Stimulated activated naive B cell treated with anti-CD40 and anti-IgM and Interleukin-4, amounts not matched to agents 10 μg/mL and 1 μg/mL and 100 μg/mL, for 72 hours (primary cell): Measurements from ENCODE around the gene ACKR2.
A peak's percentile ranks its signal among the peaks of the same experiment; 100 is the strongest.

Experiments
- ATAC-seq, 2 donors: fragments of 150-1000 bp; cut with Tn5 transposase; replicated peaks; 2 replicates each; pipeline ENCODE4 v1.10.0; 2021; ENCODE audit warnings: moderate library complexity in 1 of 2
- DNase-seq: peaks from one replicate; pipeline ENCODE4 v3.0.0; 2021
- H3K27ac Mint-ChIP-seq: one replicate; pipeline ENCODE4 v1.8.0; 2022; ENCODE audit warnings: mild to moderate bottlenecking, mixed read lengths
- H3K27me3 Mint-ChIP-seq, 2 donors: one replicate each; pipeline ENCODE4 v1.8.0; 2022; ENCODE audit warnings: mixed read lengths in 2 of 2
- H3K36me3 Mint-ChIP-seq, 2 donors: one replicate each; pipeline ENCODE4 v1.8.0; 2022; ENCODE audit warnings: mixed read lengths in 2 of 2, mild to moderate bottlenecking in 1 of 2
- H3K4me1 Mint-ChIP-seq, 2 donors: one replicate each; pipeline ENCODE4 v1.8.0; 2022; ENCODE audit warnings: mixed read lengths in 2 of 2, mild to moderate bottlenecking in 1 of 2
- H3K4me3 Mint-ChIP-seq, 2 donors: one replicate each; pipeline ENCODE4 v1.8.0; 2022; ENCODE audit warnings: mild to moderate bottlenecking in 2 of 2, mixed read lengths in 2 of 2, moderate library complexity in 1 of 2
- H3K9me3 Mint-ChIP-seq, 2 donors: one replicate each; pipeline ENCODE4 v1.8.0; 2022; ENCODE audit warnings: mixed read lengths in 2 of 2, mild to moderate bottlenecking in 1 of 2

Gene ACKR2

DNA sequence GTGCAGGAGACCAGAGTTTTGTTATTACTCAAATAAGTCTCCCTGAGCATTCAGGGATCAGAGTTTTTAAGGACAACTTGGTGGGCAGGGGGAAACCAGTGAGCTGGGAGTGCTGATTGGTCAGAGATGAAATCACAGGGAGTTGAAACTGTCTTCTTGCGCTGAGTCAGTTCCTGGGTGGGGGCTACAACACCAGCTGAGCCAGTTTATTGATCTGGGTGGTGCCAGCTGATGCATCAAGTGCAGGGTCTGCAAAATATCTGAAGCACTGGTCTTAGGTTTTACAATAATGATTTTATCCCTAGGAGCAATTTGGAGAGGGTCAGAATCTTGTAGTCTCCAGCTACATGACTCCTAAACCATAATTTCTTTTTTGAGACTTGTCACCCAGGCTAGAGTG is 82.9 kb downstream of the ACKR2 start:
- Mint-ChIP-seq H3K27me3 (peaks cover 11 to 25% of the 10 kb centered on the region in 2 donors), H3K27ac (no peak overlapping the region), H3K9me3 (no peaks in the 10 kb centered on the region), H3K36me3 (no peaks in the 10 kb centered on the region), H3K4me3 (no peak overlapping the region), H3K4me1 (no peaks in the 10 kb centered on the region)
- ATAC-seq: no peak
- DNase-seq: no peak

DNA sequence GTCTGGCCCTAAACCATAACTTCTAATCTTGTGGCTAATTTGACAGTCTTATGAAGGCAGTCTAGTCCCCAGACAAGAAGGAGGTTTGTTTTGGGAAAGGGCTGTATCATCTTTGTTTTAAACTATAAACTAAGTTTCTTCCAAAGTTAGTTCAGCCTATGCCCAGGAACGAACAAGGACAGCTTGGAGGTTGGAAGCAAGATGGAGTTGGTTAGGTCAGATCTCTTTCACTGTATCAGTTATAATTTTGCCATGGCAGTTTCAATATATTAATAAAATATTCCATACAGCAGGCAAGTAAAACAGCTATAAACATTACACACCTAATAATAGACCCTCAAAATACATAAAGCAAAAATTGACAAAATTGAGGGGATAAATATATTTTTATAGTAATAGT is 83.6 kb downstream of the ACKR2 start:
- Mint-ChIP-seq H3K36me3 (no peaks in the 10 kb centered on the region), H3K4me1 (no peaks in the 10 kb centered on the region), H3K4me3 (no peak overlapping the region), H3K9me3 (no peaks in the 10 kb centered on the region), H3K27me3 (peaks cover 11 to 25% of the 10 kb centered on the region in 2 donors), H3K27ac (no peak overlapping the region)
- no peak for ATAC-seq
- DNase-seq: no peak

DNA sequence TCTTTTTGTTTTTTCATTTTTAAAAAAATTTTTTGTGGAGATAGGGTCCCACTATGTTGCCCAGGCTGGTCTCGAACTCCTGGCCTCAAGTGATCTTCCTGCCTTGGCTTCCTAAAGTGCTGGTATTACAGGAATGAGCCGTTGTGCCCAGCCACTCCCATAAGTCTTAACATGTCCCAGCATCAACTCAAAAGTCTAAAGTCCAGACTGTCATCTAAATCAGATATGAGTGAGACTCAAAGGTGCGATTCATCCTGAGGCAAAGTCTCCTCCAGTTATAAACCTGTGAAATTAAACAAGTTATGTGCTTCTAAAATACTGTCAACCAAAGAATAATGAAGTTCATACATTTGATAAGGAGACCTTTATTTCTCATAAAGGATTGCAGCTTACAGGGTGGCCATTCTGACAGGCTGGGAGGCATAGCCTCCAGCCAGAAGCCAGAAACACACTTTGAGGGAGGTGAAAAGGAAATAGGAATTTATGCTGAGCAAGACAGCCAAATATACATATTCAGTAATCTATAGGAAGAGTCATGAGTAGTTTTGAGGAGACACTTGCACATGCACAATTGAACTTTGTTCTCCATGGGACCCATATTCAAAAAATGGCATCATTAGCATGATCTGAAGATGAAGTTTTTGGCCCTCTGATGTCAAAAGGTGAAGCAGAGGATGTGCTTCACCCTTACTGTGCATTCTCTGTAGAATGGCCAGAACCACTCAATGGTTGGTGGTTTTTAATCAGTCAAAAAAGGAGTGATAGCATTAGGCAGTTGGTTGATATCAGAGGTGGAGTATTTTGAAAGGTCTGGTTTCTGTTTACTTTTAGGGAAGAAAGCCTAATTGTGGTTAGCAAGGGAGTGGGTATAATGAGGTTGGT is 85.7 kb downstream of the ACKR2 start:
- Mint-ChIP-seq H3K4me1 (no peaks in the 10 kb centered on the region), H3K27me3 (peaks cover 2 to 15% of the 10 kb centered on the region in 2 donors), H3K4me3 (no peak overlapping the region), H3K9me3 (no peaks in the 10 kb centered on the region), H3K36me3 (no peaks in the 10 kb centered on the region), H3K27ac (no peak overlapping the region)
- DNase-seq: no peak
- ATAC-seq: peak; percentile 31 to 38

DNA sequence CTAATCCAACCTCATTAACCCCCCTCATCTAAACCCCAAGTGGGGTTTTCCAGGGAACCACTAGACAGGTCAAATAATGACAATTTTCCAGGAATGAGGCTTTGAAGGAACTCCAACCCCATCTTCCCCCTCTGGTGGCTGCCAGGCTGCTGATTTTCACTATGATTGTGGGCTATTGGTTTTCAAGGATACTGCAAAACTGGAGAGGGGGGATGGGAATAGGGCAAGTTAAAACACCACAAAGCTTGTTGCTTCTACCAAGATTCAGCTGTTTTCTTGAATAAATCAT is 86.3 kb downstream of the ACKR2 start:
- Mint-ChIP-seq H3K27me3 (peaks cover 1 to 15% of the 10 kb centered on the region in 2 donors), H3K36me3 (no peaks in the 10 kb centered on the region)
- DNase-seq: no peak

DNA sequence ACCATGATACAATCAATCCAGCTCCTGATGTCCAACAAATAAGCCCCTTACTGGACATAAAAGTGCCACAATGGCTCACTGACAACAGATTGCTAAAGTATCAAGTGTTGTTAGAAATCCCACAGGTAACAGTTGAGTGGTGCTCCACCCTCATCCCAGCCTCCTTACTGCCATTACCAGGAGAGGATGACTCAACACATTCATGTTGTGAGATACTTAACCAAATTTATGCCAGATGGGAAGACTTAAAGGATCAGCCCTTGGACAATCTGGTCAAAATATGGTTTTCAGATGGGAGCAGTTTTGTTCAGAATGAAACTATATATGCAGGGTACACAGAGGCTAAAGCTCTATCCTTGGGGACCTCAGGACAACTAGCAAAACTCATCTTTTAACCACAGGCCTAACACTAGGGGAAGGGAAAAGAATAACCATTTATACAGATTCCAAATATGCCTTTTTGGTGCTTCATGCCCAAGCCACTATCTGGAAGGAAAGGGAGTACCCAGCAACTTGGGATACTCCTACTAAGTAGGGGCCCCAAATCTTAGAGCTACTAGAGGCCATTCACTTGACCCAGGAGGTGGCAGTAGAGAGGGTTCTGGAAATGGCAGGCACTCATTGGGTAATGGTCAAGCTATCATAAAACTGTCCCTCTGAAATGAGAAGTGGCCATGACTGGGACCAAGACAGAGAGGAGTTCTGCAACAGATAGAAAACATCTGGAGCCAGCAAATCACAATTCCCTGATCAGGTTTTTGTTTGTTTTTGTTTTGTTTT is 89.8 kb downstream of the ACKR2 start:
- Mint-ChIP-seq H3K27me3 (peaks cover 12 to 21% of the 10 kb centered on the region in 2 donors), H3K36me3 (peaks cover 0 to under 1% of the 10 kb centered on the region in 2 donors)
- ATAC-seq: no peak

More for the DNA sequence above, 86.3 kb downstream of the ACKR2 start:
- no peak for ATAC-seq
- H3K4me3 Mint-ChIP-seq: no peak overlapping the region
- H3K9me3 Mint-ChIP-seq: no peaks in the 10 kb centered on the region
- no peak overlapping the region for H3K27ac Mint-ChIP-seq
- H3K4me1 Mint-ChIP-seq: no peaks in the 10 kb centered on the region

DNA sequence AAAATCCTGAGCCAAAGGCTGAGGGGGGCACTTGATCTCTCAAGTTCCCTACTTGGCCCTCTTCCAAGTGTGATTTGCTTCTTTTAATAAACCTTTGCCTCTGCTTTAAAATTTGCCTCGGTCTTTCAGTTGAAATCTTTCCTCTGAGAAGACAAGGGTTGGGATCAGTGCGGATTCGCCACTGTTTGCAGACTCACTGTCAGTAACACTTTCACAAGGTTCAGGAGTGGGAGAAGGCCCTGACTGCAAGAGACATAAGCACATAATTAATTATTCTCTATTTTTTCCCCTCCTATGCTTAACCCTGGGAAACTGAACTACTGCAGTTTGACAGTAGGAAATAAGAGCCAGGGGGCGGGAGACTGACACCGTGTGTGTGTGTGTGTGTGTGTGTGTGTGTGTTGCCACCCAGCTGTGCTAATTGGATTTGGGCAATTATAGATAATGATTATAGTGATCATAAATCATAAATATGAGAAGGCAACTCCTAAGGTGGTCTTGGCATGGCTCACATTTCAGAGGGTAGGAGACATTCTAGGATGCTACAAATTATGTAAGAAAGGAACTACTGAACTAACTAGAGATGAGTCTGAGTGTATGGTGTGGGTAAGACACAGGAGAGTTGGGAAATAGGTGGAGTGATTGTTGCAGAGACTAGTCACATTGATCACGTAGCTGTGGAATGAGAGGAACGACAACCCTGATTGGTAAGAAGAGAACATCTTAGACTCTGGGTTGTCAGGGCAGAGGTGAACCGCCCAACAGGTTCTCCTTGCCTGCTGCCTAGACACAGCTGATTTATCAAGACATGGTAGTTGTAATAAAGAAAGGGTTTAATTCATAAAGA is 91.2 kb downstream of the ACKR2 start:
- DNase-seq (no peak), ATAC-seq (no peak)
- H3K36me3 Mint-ChIP-seq: peaks cover 3 to 7% of the 10 kb centered on the region in 2 donors
- H3K9me3 Mint-ChIP-seq: peaks cover 7% of the 10 kb centered on the region in 2 donors
- peaks cover 23 to 28% of the 10 kb centered on the region in 2 donors for H3K27me3 Mint-ChIP-seq
- no peak overlapping the region for H3K4me3 Mint-ChIP-seq
- peaks cover 0 to under 1% of the 10 kb centered on the region in 2 donors for H3K4me1 Mint-ChIP-seq
- no peak overlapping the region for H3K27ac Mint-ChIP-seq

More for the DNA sequence above, 89.8 kb downstream of the ACKR2 start:
- no peak for DNase-seq
- Mint-ChIP-seq H3K9me3 (peaks cover under 1% of the 10 kb centered on the region in 2 donors), H3K4me1 (no peaks in the 10 kb centered on the region), H3K4me3 (no peak overlapping the region), H3K27ac (no peak overlapping the region)

DNA sequence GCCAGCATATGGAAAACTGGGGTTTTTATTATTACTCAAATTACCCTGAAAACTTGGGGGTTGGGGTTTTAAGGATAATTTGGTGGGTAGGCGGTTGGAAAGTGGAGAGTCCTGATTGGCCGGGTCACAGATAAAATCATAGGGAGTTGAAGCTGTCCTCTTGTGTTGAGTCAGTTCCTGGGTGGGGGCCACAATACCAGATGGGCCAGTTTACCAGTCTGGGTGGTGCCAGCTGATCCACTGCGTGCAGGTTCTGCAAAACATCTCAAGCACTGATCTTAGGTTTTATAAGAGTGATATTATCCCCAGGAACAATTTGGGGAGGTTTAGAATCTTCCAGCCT is 91.8 kb downstream of the ACKR2 start:
- no peak for DNase-seq
- peaks cover 28 to 34% of the 10 kb centered on the region in 2 donors for H3K27me3 Mint-ChIP-seq

DNA sequence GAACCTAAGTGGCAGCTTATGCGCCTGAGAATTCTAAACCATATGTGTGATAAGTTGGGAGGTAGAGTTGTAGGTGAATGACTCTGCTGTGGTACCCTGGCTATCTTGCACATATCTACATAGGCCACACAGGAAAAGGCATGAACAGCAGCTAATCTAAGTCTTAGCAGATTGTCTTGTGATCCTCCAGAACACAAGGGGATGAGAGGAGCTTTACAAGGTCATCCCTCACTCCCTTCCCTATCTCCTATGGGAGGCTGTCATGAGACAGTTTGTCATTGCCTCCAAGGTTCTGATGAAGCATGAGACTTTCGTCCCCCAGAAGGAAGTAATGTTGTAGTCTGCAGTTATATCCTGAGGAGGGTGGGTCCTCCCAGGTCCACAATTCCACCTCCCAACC is 93.0 kb downstream of the ACKR2 start:
- H3K36me3 Mint-ChIP-seq: peaks cover 3 to 7% of the 10 kb centered on the region in 2 donors
- peaks cover 8 to 14% of the 10 kb centered on the region in 2 donors for H3K4me1 Mint-ChIP-seq
- H3K27ac Mint-ChIP-seq: no peak overlapping the region
- H3K27me3 Mint-ChIP-seq: peaks cover 38 to 45% of the 10 kb centered on the region in 2 donors
- no peak for DNase-seq
- H3K4me3 Mint-ChIP-seq: no peak overlapping the region
- peaks cover 7% of the 10 kb centered on the region in 2 donors for H3K9me3 Mint-ChIP-seq
- no peak for ATAC-seq

More for the DNA sequence above, 91.8 kb downstream of the ACKR2 start:
- Mint-ChIP-seq H3K36me3 (peaks cover 3 to 7% of the 10 kb centered on the region in 2 donors), H3K4me3 (no peak overlapping the region), H3K9me3 (peaks cover 7% of the 10 kb centered on the region in 2 donors), H3K27ac (no peak overlapping the region), H3K4me1 (peaks cover 2 to 5% of the 10 kb centered on the region in 2 donors)
- ATAC-seq: no peak

DNA sequence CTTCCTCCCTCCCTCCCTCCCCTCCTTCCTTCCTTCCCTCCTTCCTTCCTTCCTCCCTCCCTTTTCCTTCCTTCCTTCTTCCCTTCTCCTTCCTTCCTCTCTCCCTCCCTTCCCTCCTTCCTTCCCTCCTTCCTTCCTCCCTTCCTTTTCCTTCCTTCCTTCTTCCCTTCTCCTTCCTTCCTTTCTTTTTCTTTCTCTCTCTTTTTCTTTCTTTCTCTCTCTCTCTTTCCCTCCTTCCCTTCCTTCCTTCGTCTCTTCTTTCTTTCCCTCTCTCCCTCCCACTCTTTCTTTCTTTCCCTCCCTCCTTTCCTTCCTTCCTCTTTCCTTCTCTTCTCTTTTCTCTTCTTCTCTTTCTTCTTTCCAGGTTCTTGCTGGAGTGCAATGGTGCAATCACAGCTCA is 94.8 kb downstream of the ACKR2 start:
- no peak overlapping the region for H3K4me3 Mint-ChIP-seq
- DNase-seq (no peak), ATAC-seq (no peak)
- peaks cover 7% of the 10 kb centered on the region in 2 donors for H3K9me3 Mint-ChIP-seq
- peaks cover 3 to 7% of the 10 kb centered on the region in 2 donors for H3K36me3 Mint-ChIP-seq
- no peak overlapping the region for H3K27ac Mint-ChIP-seq
- H3K4me1 Mint-ChIP-seq: peaks cover 8 to 14% of the 10 kb centered on the region in 2 donors
- H3K27me3 Mint-ChIP-seq: peaks cover 44 to 52% of the 10 kb centered on the region in 2 donors

DNA sequence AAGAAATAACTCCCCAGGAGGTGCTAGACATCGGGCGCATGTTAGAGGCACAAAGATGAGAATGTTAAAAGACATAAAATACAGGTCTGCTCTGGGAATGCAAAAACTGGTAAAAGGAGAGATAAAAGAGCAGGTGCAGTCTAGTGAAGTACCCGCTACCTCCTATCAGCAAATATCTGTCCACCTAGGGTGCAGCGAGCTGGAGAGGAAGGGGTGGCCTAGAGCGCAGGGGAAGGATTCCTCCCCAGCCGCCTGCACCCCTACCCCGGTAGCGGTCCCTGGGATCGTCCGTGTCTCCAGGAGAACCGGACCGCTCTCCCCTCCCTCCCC is 96.5 kb downstream of the ACKR2 start:
- peaks cover 7 to 9% of the 10 kb centered on the region in 2 donors for H3K9me3 Mint-ChIP-seq
- peak; percentile 47 to 59 for ATAC-seq
- H3K27ac Mint-ChIP-seq: peak overlapping the region; percentile 26
- no peak for DNase-seq
- H3K36me3 Mint-ChIP-seq: peaks cover 5 to 12% of the 10 kb centered on the region in 2 donors
- H3K4me3 Mint-ChIP-seq: peak overlapping the region; percentile 60 to 79
- peaks cover 8 to 14% of the 10 kb centered on the region in 2 donors for H3K4me1 Mint-ChIP-seq
- H3K27me3 Mint-ChIP-seq: peaks cover 41 to 52% of the 10 kb centered on the region in 2 donors

DNA sequence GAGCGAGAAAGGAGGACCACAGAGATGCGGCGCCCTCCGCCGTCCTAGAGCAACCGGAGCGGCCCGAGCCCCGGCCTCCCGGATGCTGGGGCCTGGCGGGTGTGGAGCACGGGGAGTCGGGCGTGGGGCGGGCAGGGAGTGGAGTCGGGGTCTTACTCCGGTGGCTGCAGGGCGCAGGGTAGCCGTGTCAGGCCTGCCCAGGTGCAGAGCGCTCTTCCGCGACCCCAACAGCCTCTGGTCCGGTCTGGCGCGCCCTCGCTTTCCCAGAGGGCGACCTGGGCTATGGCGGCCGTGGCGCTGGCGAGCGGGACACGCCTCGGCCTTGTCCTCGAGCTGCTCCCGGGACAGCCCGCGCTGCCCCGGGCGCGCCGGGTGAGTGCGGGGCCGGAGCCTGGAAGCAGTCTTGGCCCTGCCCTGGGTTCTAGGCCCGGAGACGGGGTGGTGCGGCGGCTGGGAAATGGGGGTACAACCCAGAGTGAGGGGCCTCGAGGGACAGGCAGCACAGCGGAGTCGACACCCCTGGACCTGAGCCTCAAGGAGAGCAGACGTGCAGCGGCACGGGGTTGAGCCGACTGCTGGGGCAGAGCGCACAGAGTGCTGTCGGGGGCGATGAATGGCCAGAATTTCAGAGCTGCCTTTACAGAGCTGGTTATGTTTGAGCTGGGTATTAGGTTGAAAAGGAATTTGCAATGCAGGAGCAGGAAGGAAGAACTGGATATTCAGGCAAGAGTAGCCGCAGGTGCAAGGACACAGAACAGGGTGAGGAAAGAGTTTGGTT is 97.0 kb downstream of the ACKR2 start, which contains the start of gene ZNF662:
TSS of gene ZNF662 (plus strand) at position 73 of the 778 bp plus-strand sequence. CDS start 1,973 bp downstream, outside the sequence.
- ATAC-seq (peak; percentile 80 to 81), DNase-seq (peak; percentile 16)
- H3K27ac Mint-ChIP-seq: peak within 1 kb of the TSS; percentile 26
- peaks cover 8 to 14% of the 10 kb centered on the region in 2 donors for H3K4me1 Mint-ChIP-seq
- H3K27me3 Mint-ChIP-seq: peaks cover 39 to 52% of the 10 kb centered on the region in 2 donors
- H3K4me3 Mint-ChIP-seq: peak within 1 kb of the TSS; percentile 60 to 79
- H3K36me3 Mint-ChIP-seq: peaks cover 5 to 13% of the 10 kb centered on the region in 2 donors
- peaks cover 7 to 9% of the 10 kb centered on the region in 2 donors for H3K9me3 Mint-ChIP-seq

DNA sequence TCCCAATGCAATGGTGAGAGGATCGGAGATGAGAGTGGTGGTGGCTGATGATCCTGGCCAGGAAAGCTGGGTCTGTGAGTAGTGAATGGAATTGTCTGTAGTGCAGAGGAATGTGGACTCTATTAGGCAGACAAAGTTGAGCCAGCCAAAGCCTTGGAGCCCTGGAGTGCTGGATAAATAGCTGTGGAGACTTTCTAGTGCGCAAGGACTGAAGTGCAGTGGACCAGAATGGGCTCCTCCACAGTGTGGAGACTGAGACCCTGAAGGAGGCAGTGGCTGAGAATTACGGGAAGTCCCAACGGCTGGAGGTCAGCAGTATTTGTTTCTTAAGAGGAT is 97.6 kb downstream of the ACKR2 start:
- Mint-ChIP-seq H3K36me3 (peaks cover 5 to 16% of the 10 kb centered on the region in 2 donors), H3K27me3 (peaks cover 39 to 52% of the 10 kb centered on the region in 2 donors), H3K27ac (no peak overlapping the region), H3K9me3 (peaks cover 7 to 9% of the 10 kb centered on the region in 2 donors), H3K4me3 (peak overlapping the region; percentile 60 to 79), H3K4me1 (peaks cover 8 to 14% of the 10 kb centered on the region in 2 donors)
- ATAC-seq (no peak), DNase-seq (no peak)

DNA sequence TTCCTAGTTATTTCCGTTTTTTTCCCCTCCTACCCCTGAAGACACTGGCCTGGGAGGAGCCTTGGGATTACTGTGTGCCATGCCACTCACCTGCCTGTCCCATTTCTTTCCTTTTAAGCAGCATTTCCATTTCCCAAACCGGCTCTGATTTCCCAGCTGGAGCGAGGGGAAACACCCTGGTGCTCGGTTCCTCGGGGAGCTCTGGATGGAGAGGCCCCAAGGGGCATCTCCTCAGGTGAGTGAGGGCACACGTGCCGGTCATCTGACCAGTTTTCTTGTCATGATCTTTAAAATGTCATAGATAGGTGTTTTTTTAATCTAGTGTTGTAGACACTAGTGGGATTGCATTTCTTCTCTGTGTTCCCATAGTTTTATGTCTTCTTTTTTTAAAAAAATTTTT is 99.4 kb downstream of the ACKR2 start:
- ATAC-seq: no peak
- no peak overlapping the region for H3K4me3 Mint-ChIP-seq

More for the DNA sequence above, 99.4 kb downstream of the ACKR2 start:
- Mint-ChIP-seq H3K9me3 (peaks cover 11 to 13% of the 10 kb centered on the region in 2 donors), H3K4me1 (peaks cover 8 to 14% of the 10 kb centered on the region in 2 donors), H3K27me3 (peaks cover 35 to 42% of the 10 kb centered on the region in 2 donors), H3K36me3 (peaks cover 13 to 23% of the 10 kb centered on the region in 2 donors), H3K27ac (no peak overlapping the region)
- DNase-seq: no peak
